Activated T-helper 1 cell treated with anti-CD3 and anti-CD28 coated beads, Interleukin-12 subunit alpha, Interleukin-12 subunit beta, Interleukin-2, Interleukin-4 antibody, amounts not matched to agents 30 ng/mL and 10 ng/mL and 1 ng/mL, durations not matched to agents 14 hours and 24 hours and 36 hours (primary cell): ENCODE measurements around the gene CD200R1L. TPM values are rescaled to one million over a fixed set of nuclear protein-coding genes. Genes with fewer than 3 reads are reported as not detected.

Experiments
- DNase-seq: peaks from one replicate; pipeline ENCODE4 v3.0.0; 2021; ENCODE audit warnings: low spot score
- H3K27ac Mint-ChIP-seq: one replicate; pipeline ENCODE4 v1.8.0; 2021; ENCODE audit warnings: mild to moderate bottlenecking, mixed read lengths
- H3K27me3 Mint-ChIP-seq: one replicate; pipeline ENCODE4 v1.8.0; 2022; ENCODE audit warnings: mild to moderate bottlenecking, moderate library complexity, mixed read lengths; ENCODE audit not compliant: insufficient read depth
- H3K36me3 Mint-ChIP-seq: one replicate; pipeline ENCODE4 v1.8.0; 2021; ENCODE audit warnings: low read depth, mixed read lengths
- H3K4me1 Mint-ChIP-seq: one replicate; pipeline ENCODE4 v1.8.0; 2021; ENCODE audit warnings: low read depth, mixed read lengths
- H3K4me3 Mint-ChIP-seq: one replicate; pipeline ENCODE4 v1.8.0; 2021; ENCODE audit warnings: mild to moderate bottlenecking, moderate library complexity, mixed read lengths
- H3K9me3 Mint-ChIP-seq: one replicate; pipeline ENCODE4 v1.8.0; 2021; ENCODE audit warnings: mixed read lengths
- intact Hi-C: fragments of 100-400 bp; cut with micrococcal nuclease; formaldehyde crosslinking; loops from one replicate; pipeline ENCODE4 v1.15.1; 2024
- total RNA-seq: library from RNA; stranded (reverse); gene quantifications from 2 replicates; pipeline ENCODE4 v1.2.3, GENCODE V29; 2022

The CD200R1L gene
- total RNA-seq, 1 donor from 2014 or later = not detected

DNA sequence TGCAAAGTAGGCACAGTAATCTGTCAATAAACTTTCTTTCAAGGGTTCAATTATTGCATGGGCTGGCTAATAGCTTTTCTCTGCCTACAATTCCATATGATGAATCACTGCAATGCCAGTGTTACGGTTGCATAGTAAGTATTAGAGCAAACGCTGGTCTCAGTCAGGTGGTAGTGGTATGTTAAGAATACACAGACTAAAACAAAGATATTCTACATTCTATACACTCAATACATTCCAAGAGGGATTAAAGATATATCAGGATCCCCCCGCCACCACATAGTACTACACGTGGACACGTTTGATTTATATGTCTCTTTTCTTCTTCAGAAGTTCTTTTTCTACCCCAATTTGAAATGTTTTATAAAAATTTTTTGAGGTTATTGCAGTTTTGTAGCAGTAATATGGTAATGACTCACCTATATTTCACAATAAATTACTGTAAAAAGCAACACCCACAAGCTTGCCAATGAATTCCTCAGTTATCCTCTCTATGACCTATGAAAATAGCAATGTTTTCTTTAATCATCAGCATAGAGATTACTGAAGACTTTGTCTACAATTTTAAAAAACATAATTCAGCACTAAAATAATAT lies 68.2 kb downstream of the CD200R1L start:
- Mint-ChIP-seq H3K4me1 (peaks cover 23% of the 10 kb centered on the region), H3K27ac (no peak overlapping the region), H3K36me3 (no peaks in the 10 kb centered on the region), H3K9me3 (no peaks in the 10 kb centered on the region), H3K27me3 (peaks cover 8% of the 10 kb centered on the region), H3K4me3 (no peak overlapping the region)
- intact Hi-C loops = no loop called here
- no peak for DNase-seq

DNA sequence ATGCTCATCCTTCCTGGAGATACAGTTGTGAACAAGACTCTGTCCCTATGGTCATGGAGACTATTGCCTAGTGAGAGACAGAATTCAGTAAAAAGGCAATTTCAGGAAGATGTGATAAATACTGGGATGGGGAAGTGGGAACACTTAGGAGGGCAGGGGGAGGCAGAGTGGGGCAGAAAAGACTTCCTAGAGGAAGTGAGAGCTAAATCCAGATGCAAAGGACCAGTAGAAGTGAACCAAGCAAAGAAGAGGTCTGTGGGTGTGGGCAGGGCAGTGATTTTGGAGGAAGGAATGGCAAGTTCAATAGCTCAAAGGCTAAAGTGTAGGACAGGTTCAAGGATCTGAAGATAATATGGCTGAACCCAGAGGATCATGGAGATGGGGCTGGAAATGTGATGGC lies 68.9 kb downstream of the CD200R1L start:
- Mint-ChIP-seq H3K9me3 (no peaks in the 10 kb centered on the region), H3K4me1 (peaks cover 23% of the 10 kb centered on the region)

DNA sequence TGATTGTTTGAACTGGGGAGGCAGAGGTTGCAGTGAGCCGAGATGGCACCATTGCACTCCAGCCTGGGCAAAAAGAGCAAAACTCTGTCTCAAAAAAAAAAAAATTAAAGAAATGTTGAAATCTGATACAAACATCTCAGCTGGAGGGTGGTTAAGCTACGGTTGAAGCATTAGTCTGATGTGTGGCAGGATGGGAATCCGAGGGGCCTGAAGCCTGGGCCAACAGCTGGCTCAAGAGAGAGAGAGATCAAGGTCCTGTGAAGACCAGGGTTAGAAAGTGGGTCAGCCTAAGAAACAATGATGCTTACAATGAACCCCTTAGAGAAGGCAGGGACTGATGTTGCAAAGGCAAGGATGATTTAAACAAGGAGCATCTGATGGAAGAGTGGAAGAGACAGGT lies 69.8 kb downstream of the CD200R1L start:
- Mint-ChIP-seq H3K4me1 (peaks cover 23% of the 10 kb centered on the region), H3K36me3 (no peaks in the 10 kb centered on the region), H3K9me3 (no peaks in the 10 kb centered on the region), H3K27me3 (peaks cover 8% of the 10 kb centered on the region), H3K27ac (no peak overlapping the region), H3K4me3 (no peak overlapping the region)
- intact Hi-C loops = no loop called here
- DNase-seq = no peak

More for the DNA sequence above, 68.9 kb downstream of the CD200R1L start:
- Mint-ChIP-seq H3K27ac (no peak overlapping the region), H3K36me3 (no peaks in the 10 kb centered on the region), H3K4me3 (no peak overlapping the region), H3K27me3 (peaks cover 8% of the 10 kb centered on the region)
- intact Hi-C loops = no loop called here
- DNase-seq = no peak

DNA sequence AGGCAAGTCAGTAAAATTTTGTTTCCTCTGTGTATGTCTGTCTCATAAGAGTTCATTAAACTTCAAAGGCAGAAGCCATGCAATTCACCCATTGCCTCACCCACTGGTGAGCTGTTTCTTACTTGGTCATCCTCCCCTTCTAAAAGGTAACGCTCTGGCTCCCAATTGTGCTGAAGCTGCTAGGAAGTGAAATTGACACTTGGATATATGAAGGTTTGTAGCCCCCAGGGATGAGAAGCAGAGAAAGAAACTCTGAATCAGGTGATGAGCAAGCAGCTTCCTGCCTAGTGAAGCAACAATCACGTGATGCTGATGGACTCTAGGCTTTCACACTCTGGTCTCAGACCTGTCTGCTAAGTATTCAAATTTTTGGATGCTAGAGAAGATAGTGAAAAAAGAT lies 70.7 kb downstream of the CD200R1L start:
- no peak overlapping the region for H3K27ac Mint-ChIP-seq
- no peak overlapping the region for H3K4me3 Mint-ChIP-seq
- peaks cover 23% of the 10 kb centered on the region for H3K4me1 Mint-ChIP-seq
- no peak for DNase-seq
- intact Hi-C loops = no loop called here
- H3K9me3 Mint-ChIP-seq = no peaks in the 10 kb centered on the region
- peaks cover 8% of the 10 kb centered on the region for H3K27me3 Mint-ChIP-seq
- H3K36me3 Mint-ChIP-seq = no peaks in the 10 kb centered on the region

DNA sequence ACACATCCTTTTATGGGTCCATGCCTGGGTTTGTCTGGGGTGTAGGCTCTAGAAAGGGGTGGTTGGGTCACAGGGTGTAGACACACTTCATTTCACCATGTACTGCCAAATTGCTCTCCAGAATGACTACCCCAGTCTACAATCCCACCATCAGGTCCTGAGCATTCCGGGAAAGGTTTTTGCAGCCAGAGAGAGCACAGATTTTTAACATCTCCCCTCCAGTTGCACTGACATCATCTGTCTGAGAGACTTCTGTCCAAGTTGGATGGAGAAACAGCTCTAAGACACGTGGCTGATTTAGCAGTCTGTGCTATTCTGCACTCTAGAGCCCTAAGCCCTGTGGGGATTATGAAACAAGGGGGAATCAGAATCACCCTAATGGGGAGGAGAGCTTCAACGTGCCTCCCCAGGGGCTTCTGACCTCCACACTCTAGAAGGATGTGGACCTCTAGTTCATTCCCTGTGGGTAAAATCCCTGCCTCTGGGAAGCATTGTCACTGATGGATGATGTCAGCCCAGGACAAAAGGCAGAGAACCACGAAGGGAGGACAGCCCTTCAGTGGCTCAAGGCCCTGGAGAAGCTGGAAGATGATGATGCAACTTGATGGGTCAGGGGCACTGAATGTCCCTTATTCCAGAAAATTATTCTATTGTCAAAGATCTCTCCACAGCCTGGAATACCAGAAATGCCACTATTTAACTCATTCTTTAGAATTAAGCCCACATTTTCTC lies 71.5 kb downstream of the CD200R1L start:
- DNase-seq = no peak
- Mint-ChIP-seq H3K9me3 (no peaks in the 10 kb centered on the region), H3K4me3 (no peak overlapping the region), H3K36me3 (no peaks in the 10 kb centered on the region), H3K27ac (no peak overlapping the region), H3K4me1 (peaks cover 26% of the 10 kb centered on the region), H3K27me3 (peaks cover 8% of the 10 kb centered on the region)
- intact Hi-C loops = no loop called here

DNA sequence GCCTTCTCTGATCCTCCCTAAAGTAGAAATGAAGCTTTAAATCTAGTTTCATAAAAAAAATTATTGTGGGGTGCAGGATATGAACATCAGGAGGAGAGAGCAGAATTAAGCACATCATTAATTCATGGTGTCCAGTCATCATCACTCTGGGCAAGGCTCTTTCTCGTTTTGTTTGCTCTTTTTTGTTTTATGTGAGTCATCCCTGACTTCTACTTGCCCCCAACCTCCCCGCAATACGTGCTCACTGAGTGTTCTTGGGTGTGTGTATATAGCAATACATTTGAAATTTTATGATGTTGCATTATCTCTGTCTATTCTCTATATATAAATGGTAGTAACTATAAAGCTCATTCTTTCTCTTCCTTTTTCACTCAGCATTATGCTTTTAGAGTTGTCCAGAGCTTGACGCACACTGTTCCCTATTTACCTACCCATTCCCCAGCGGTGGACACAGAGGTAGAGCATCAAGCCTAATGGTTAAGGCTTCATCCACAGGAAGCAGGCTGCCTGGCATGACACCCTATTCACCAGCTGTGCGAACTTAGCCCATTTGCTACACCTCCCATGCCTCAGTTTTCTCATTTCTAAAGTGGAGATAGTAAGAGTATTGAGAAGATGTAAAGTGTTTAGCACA lies 72.3 kb downstream of the CD200R1L start:
- DNase-seq = no peak
- peaks cover 6% of the 10 kb centered on the region for H3K27me3 Mint-ChIP-seq
- no peaks in the 10 kb centered on the region for H3K36me3 Mint-ChIP-seq
- H3K4me1 Mint-ChIP-seq = peaks cover 33% of the 10 kb centered on the region
- intact Hi-C loops = loop anchor here (5.0 kb wide), 1 partner anchor 37 kb away; no protein-coding TSS in a partner anchor
- no peaks in the 10 kb centered on the region for H3K9me3 Mint-ChIP-seq
- H3K4me3 Mint-ChIP-seq = no peak overlapping the region
- H3K27ac Mint-ChIP-seq = no peak overlapping the region

DNA sequence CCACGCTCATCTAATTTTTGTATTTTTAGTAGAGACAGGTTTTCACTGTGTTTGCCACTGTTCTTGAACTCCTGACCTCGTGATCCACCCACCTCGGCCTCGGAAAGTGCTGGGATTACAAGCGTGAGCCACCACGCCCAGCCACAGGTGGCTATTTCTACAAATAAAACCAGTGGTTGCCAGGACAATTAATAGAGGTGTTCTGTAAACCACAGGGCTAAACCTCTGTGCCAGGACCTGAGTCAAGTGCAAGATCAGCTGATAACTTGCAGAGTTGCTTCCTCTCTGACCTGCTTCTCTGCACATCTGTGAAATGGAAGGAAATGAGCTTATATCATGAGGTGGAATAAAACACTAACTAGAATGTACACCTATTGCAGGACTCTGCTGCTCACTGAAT lies 72.8 kb downstream of the CD200R1L start:
- no peaks in the 10 kb centered on the region for H3K9me3 Mint-ChIP-seq
- peaks cover 6% of the 10 kb centered on the region for H3K27me3 Mint-ChIP-seq
- intact Hi-C loops = loop anchor here (5.0 kb wide), 1 partner anchor 37 kb away; no protein-coding TSS in a partner anchor
- DNase-seq = no peak
- no peak overlapping the region for H3K27ac Mint-ChIP-seq
- H3K4me3 Mint-ChIP-seq = no peak overlapping the region
- H3K4me1 Mint-ChIP-seq = peaks cover 33% of the 10 kb centered on the region
- H3K36me3 Mint-ChIP-seq = peaks cover 3% of the 10 kb centered on the region

DNA sequence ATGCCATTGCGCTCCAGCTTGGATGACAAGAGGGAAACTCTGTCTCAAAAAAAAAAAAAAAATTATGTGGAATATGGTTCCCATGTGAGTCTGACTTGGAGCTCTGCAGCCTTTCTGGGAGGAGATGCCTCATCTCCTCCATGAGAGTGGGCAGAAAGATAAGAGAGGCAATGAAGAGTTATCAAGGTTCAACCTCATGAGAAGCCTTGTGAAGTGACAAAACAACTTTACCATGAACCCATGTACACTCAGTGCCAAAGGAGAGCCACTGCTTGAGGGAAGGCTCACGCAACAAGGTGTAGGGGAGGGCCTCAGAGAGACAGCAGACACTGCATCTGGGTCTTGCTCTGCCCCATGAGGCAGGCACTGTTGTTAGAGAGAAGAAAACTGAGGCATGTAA lies 75.7 kb downstream of the CD200R1L start:
- H3K36me3 Mint-ChIP-seq = peaks cover 4% of the 10 kb centered on the region
- H3K4me3 Mint-ChIP-seq = no peak overlapping the region
- no peak overlapping the region for H3K27ac Mint-ChIP-seq
- H3K9me3 Mint-ChIP-seq = no peaks in the 10 kb centered on the region
- DNase-seq = no peak
- H3K4me1 Mint-ChIP-seq = peaks cover 30% of the 10 kb centered on the region
- intact Hi-C loops = loop anchor here (5.0 kb wide), 1 partner anchor 34 kb away; no protein-coding TSS in a partner anchor
- H3K27me3 Mint-ChIP-seq = peaks cover 4% of the 10 kb centered on the region

DNA sequence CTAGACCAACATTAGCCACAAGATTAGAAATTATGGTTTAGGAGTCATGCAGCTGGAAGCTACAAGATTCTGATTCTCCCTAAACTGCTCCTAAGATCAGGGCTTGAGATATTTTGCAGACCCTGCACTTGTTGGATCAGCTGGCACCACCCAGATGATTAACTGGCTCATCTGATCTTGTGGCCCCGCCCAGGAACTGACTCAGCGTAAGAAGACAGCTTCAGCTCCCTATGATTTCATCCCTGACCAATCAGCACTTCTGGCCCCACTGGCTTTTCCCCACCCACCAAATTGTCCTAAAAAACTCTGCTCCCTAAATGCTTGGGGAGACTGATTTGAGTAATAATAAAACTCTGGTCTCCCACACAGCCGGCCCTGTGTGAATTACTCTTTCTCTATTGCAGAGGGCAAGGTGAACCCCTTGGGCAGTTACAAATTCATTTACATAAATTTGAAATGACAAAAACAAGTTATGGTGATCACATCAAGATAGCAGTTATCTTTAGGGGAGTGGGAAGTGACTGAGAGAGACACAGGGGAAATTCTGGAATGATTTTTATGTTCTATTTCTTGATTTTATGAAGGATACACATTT lies 76.5 kb downstream of the CD200R1L start:
- no peak for DNase-seq
- Mint-ChIP-seq H3K27ac (peak overlapping the region; percentile 24), H3K9me3 (no peaks in the 10 kb centered on the region), H3K36me3 (peaks cover 4% of the 10 kb centered on the region), H3K27me3 (peaks cover 4% of the 10 kb centered on the region), H3K4me3 (no peak overlapping the region), H3K4me1 (peaks cover 25% of the 10 kb centered on the region)
- intact Hi-C loops = loop anchor here (5.0 kb wide), 1 partner anchor 33 kb away; no protein-coding TSS in a partner anchor

DNA sequence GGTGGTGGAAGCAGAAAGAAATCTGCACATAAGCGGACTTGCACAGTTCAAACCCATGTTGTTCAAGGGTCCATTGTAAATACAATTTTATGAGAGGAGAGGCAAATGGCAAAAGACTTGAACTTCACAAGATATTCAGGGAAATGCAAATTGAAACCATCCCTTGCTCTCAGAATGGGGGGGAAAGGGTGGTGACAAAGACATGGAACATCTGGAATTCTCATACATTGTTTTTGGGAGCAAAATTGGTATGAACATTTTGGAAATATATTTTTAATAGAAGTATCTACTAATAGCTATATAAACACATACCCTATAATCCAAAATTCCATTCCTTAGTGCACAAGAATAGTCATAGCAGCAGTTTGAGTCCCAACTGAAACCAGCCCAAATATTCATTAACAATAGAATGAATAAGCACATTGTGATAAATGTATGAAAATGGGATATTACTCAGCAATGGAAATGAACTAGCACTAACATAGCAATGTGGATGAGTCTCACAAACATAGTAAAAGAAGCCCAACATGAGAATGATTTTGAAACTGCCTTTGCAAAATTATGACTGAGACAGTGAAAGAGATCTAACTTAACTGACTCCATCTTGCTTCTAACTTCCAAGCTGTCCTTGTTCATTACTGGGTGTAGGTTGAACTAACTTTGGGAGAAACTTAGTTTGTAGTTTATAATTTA lies 77.2 kb downstream of the CD200R1L start:
- Mint-ChIP-seq H3K27ac (no peak overlapping the region), H3K36me3 (peaks cover 4% of the 10 kb centered on the region), H3K4me1 (peaks cover 19% of the 10 kb centered on the region), H3K9me3 (no peaks in the 10 kb centered on the region), H3K4me3 (no peak overlapping the region), H3K27me3 (peaks cover 4% of the 10 kb centered on the region)
- intact Hi-C loops = no loop called here
- DNase-seq = no peak

DNA sequence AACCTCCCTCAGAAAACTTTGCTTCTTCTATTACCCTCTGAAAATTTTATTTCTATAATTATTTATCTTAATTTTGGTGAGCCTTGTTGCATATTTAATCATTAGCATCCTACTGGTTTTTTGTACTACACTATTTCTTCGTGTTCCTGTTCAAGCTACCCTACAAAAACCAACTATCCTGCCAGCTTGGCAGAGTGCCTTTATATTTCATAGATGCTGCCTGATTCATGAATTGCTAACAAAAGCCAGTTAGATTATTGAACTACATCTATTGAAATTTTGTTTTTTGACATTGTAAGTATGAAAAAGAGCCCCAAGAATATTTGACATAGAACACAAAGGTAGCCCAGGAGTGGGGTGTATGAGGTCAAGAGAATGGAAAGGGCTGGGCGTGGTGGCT lies 78.9 kb downstream of the CD200R1L start:
- intact Hi-C loops = no loop called here

DNA sequence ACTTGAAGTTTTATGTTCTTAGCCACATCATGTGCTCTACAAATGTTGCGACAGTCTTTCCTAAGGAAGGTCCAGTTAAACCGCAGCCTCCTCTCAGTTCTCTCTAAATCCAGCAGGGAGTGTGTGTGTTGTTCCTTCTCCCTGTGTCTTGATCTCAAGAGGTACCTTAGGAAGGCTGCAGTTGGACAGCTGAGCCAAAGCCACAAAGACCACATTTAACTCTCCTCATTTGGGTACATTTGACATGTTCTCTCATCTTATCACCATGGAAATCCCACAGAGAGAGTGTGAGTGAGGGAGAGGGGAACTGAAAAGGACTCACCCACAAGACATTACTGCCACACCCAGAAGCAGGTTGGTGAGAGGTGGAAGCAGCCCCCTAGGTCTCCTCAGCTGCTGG lies 79.5 kb downstream of the CD200R1L start:
- Mint-ChIP-seq H3K4me3 (no peak overlapping the region), H3K4me1 (peaks cover 10% of the 10 kb centered on the region), H3K9me3 (no peaks in the 10 kb centered on the region), H3K27ac (no peak overlapping the region), H3K27me3 (peaks cover 4% of the 10 kb centered on the region), H3K36me3 (peaks cover 4% of the 10 kb centered on the region)
- intact Hi-C loops = no loop called here
- no peak for DNase-seq

More for the DNA sequence above, 78.9 kb downstream of the CD200R1L start:
- peaks cover 4% of the 10 kb centered on the region for H3K27me3 Mint-ChIP-seq
- peaks cover 4% of the 10 kb centered on the region for H3K36me3 Mint-ChIP-seq
- no peak for DNase-seq
- H3K4me1 Mint-ChIP-seq = peaks cover 10% of the 10 kb centered on the region
- H3K9me3 Mint-ChIP-seq = no peaks in the 10 kb centered on the region
- H3K4me3 Mint-ChIP-seq = no peak overlapping the region
- no peak overlapping the region for H3K27ac Mint-ChIP-seq
